Caco-2 (cell line): Measurements from ENCODE around the gene MTCH2. TPM values are rescaled to one million over a fixed set of nuclear protein-coding genes. Genes with fewer than 3 reads are reported as not detected.

Source experiments
- BruUV-seq: library from RNA; stranded (reverse); fragments of 400-500 nt; replicated peaks from 2 replicates; lab custom pipeline; 2021; lab: Mats Ljungman, UMichigan
- CTCF ChIA-PET: fragments of 300-600 bp; sonication (Branson Sonifier 250); formaldehyde crosslinking; loops from one replicate; lab custom pipeline; 2022; ENCODE audit warnings: antibody characterized with exemption; lab: Charles Lee
- POLR2A ChIA-PET: fragments of 300-600 bp; sonication (Branson Sonifier 250); formaldehyde crosslinking; loops from one replicate; lab custom pipeline; 2022; ENCODE audit warnings: antibody characterized with exemption; lab: Charles Lee
- DNase-seq, 2 experiments: peaks; one replicate each; pipeline versions ENCODE4 v3.0.0 to v3.0.0-alpha.2; 2020 to 2022
- H3K27me3 ChIP-seq: replicated peaks from 2 replicates; pipeline ENCODE4 v1.6.0; 2011; ENCODE audit warnings: low read length; ENCODE audit not compliant: control insufficient read depth, insufficient read depth
- H3K36me3 ChIP-seq: 2 replicates; pipeline ENCODE4 v1.5.1; 2011; ENCODE audit warnings: low read length; ENCODE audit not compliant: control insufficient read depth, insufficient read depth
- H3K4me1 ChIP-seq: fragments of 250-450 bp; sonication (Bioruptor Pico); 2 replicates; pipeline ENCODE4 v1.5.1; 2020; ENCODE audit warnings: mild to moderate bottlenecking
- H3K4me3 ChIP-seq: 2 replicates; pipeline ENCODE4 v1.5.1; 2011; ENCODE audit warnings: low read depth, mild to moderate bottlenecking, control low read depth, low read length
- H3K9me3 ChIP-seq: fragments of 250-450 bp; sonication (Bioruptor Pico); 2 replicates; pipeline ENCODE4 v1.5.1; 2020; ENCODE audit warnings: mild to moderate bottlenecking, moderate library complexity
- H3K27ac Mint-ChIP-seq: one replicate; pipeline ENCODE4 v1.8.0; 2022; ENCODE audit warnings: mixed read lengths; ENCODE audit not compliant: unreplicated experiment
- H3K27me3 Mint-ChIP-seq: one replicate; pipeline ENCODE4 v1.8.0; 2022; ENCODE audit warnings: mixed read lengths; ENCODE audit not compliant: insufficient read depth, unreplicated experiment
- H3K36me3 Mint-ChIP-seq: one replicate; pipeline ENCODE4 v1.8.0; 2022; ENCODE audit warnings: mild to moderate bottlenecking, mixed read lengths; ENCODE audit not compliant: insufficient read depth, unreplicated experiment
- H3K4me1 Mint-ChIP-seq: one replicate; pipeline ENCODE4 v1.8.0; 2022; ENCODE audit warnings: low read depth, mixed read lengths; ENCODE audit not compliant: unreplicated experiment
- H3K4me3 Mint-ChIP-seq: one replicate; pipeline ENCODE4 v1.8.0; 2022; ENCODE audit warnings: mild to moderate bottlenecking, moderate library complexity, mixed read lengths; ENCODE audit not compliant: unreplicated experiment
- H3K9me3 Mint-ChIP-seq: one replicate; pipeline ENCODE4 v1.8.0; 2022; ENCODE audit warnings: mixed read lengths; ENCODE audit not compliant: unreplicated experiment
- intact Hi-C: fragments of 100-400 bp; cut with micrococcal nuclease; formaldehyde crosslinking; loops from one replicate; pipeline ENCODE4 v1.10.0; 2022; ENCODE audit not compliant: unreplicated experiment
- total RNA-seq: library from RNA; stranded (reverse); gene quantifications from 2 replicates; pipeline ENCODE4 v1.2.3, GENCODE V29; 2022
- TF ChIP-seq, protein P1 (sequence below), 2 experiments: fragments of 200-600 bp in 1 of 2; IDR thresholded peaks; 1 replicate in 1 of 2; 2 replicates in 1 of 2; pipeline versions ENCODE4 v1.5.1 to v1.8.0; 2011 to 2022; ENCODE audit warnings: antibody characterized with exemption in 1 of 2, control low read depth in 1 of 2, inconsistent platforms in 1 of 2, low read depth in 1 of 2, low read length in 1 of 2, mild to moderate bottlenecking in 1 of 2, moderate library complexity in 1 of 2; ENCODE audit not compliant: insufficient read depth in 1 of 2, severe bottlenecking in 1 of 2, unreplicated experiment in 1 of 2

MTCH2 gene
- total RNA-seq, 1 experiment from 2014 or later: 167 TPM

DNA sequence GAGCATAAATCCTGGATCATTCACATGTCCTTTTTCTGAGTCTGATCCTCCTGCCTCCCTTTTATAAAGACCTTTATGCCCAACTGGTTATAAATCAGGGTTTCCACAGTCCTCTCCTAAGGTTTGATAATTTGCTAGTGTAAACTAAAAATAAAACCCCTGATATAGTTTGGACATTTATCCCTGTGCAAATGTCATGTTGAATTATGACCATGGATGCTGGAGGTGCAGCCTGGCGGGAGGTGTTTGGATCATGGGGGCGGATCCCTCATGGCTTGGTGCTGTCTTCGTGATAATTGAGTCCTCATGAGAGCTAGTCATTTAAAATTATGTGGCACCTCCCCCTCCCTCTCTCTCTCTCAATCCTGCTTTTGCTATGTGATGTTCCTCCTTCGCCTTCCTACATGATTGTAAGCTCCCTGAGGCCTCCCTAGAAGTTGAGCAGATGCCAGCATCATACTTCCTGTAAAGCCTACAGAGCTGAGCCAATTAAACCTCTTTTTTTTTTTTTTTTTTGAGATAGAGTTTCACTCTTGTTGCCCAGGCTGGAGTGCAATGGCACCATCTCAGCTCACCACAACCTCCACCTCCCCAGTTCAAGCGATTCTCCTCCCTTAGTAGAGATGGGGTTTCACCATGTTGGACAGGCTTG lies 9.6 kb upstream of the MTCH2 start:
- POLR2A ChIA-PET: no interaction called here
- CTCF ChIA-PET: no interaction called here
- no peaks in the 10 kb centered on the region for H3K27me3 ChIP-seq
- H3K36me3 Mint-ChIP-seq: no peaks in the 10 kb centered on the region
- H3K27ac Mint-ChIP-seq: no peak overlapping the region
- H3K27me3 Mint-ChIP-seq: no peaks in the 10 kb centered on the region
- H3K9me3 ChIP-seq: peaks cover 10% of the 10 kb centered on the region
- TF ChIP-seq, protein P1, sequence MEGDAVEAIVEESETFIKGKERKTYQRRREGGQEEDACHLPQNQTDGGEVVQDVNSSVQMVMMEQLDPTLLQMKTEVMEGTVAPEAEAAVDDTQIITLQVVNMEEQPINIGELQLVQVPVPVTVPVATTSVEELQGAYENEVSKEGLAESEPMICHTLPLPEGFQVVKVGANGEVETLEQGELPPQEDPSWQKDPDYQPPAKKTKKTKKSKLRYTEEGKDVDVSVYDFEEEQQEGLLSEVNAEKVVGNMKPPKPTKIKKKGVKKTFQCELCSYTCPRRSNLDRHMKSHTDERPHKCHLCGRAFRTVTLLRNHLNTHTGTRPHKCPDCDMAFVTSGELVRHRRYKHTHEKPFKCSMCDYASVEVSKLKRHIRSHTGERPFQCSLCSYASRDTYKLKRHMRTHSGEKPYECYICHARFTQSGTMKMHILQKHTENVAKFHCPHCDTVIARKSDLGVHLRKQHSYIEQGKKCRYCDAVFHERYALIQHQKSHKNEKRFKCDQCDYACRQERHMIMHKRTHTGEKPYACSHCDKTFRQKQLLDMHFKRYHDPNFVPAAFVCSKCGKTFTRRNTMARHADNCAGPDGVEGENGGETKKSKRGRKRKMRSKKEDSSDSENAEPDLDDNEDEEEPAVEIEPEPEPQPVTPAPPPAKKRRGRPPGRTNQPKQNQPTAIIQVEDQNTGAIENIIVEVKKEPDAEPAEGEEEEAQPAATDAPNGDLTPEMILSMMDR (IDR thresholded peaks at IDR 0.05; ENCODE audit: insufficient read depth in 1 of 2, low read depth in 1 of 2, low read length in 1 of 2, severe bottlenecking in 1 of 2, unreplicated experiment in 1 of 2): no peak
- no TSS peak for BruUV-seq
- H3K4me1 ChIP-seq: no peaks in the 10 kb centered on the region
- no peaks in the 10 kb centered on the region for H3K36me3 ChIP-seq
- no peak overlapping the region for H3K4me3 ChIP-seq
- H3K4me1 Mint-ChIP-seq: no peaks in the 10 kb centered on the region
- no peak for DNase-seq
- intact Hi-C loops: no loop called here
- no peak overlapping the region for H3K4me3 Mint-ChIP-seq
- peaks cover 18% of the 10 kb centered on the region for H3K9me3 Mint-ChIP-seq

DNA sequence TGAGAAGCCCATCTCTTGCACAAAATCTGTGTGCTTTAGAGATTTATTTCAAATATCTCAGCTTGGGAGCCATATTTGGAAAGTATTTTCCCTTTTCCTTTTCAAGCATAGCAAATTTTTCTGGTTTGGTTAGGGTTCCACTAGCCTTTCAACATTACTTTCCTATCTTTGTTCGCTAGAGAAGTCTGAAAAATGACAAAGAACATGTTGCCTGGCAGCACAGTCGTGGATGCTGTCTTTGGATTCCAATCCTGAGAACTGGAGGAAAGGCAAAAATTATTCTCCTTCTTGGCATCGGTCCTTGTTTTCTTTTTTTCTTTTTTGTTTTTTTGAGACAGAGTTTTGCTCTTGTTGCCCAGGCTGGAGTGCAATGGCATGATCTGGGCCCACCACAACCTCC lies 6.9 kb upstream of the MTCH2 start:
- TF ChIP-seq, protein P1 (IDR thresholded peaks at IDR 0.05; ENCODE audit: insufficient read depth in 1 of 2, low read depth in 1 of 2, low read length in 1 of 2, severe bottlenecking in 1 of 2, unreplicated experiment in 1 of 2): no peak
- H3K9me3 Mint-ChIP-seq: peaks cover 18% of the 10 kb centered on the region
- no peaks in the 10 kb centered on the region for H3K27me3 Mint-ChIP-seq

DNA sequence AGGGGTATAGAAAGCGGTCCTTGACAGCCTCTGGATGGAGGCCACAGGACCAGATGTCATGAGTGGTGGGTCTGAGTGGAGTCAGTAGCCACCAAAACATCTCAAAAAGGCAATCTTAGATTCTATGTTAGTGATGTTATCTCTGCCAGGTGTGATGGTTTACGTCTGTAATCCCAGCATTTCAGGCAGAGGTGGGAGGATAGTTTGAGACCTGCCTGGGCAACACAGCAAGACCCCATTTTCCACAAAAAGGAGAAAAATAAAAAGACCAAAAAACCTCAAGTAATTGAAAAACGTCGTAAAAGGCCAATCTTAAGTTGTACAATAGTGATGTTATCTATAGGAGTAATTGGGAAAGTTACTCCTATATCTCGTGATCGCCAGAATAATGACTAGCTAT lies 3.7 kb upstream of the MTCH2 start:
- peaks cover 15% of the 10 kb centered on the region for H3K36me3 Mint-ChIP-seq
- Histone ChIP-seq H3K27me3 (no peaks in the 10 kb centered on the region), H3K4me3 (no peak overlapping the region), H3K4me1 (peaks cover 5% of the 10 kb centered on the region; the same call in 1 of the 2 replicates), H3K36me3 (no peaks in the 10 kb centered on the region), H3K9me3 (no peaks in the 10 kb centered on the region)
- intact Hi-C loops: loop anchor here (10.0 kb wide), 1 partner anchor 209 kb away; no protein-coding TSS in a partner anchor
- DNase-seq: no peak
- H3K4me1 Mint-ChIP-seq: no peaks in the 10 kb centered on the region
- no peaks in the 10 kb centered on the region for H3K9me3 Mint-ChIP-seq
- no peak overlapping the region for H3K4me3 Mint-ChIP-seq
- BruUV-seq: no TSS peak
- no peak overlapping the region for H3K27ac Mint-ChIP-seq
- ChIA-PET CTCF (no interaction called here), POLR2A (no interaction called here)
- no peaks in the 10 kb centered on the region for H3K27me3 Mint-ChIP-seq
- TF ChIP-seq, protein P1 (IDR thresholded peaks at IDR 0.05; ENCODE audit: insufficient read depth in 1 of 2, low read depth in 1 of 2, low read length in 1 of 2, severe bottlenecking in 1 of 2, unreplicated experiment in 1 of 2): no peak

More for the DNA sequence above, 6.9 kb upstream of the MTCH2 start:
- Mint-ChIP-seq H3K4me1 (no peaks in the 10 kb centered on the region), H3K36me3 (no peaks in the 10 kb centered on the region), H3K27ac (no peak overlapping the region), H3K4me3 (no peak overlapping the region)
- Histone ChIP-seq H3K4me3 (no peak overlapping the region), H3K27me3 (no peaks in the 10 kb centered on the region), H3K9me3 (peaks cover 10% of the 10 kb centered on the region), H3K36me3 (no peaks in the 10 kb centered on the region), H3K4me1 (no peaks in the 10 kb centered on the region)
- ChIA-PET POLR2A (no interaction called here), CTCF (no interaction called here)
- no TSS peak for BruUV-seq
- no peak for DNase-seq
- intact Hi-C loops: loop anchor here (10.0 kb wide), 1 partner anchor 206 kb away; no protein-coding TSS in a partner anchor
